A172 (cell line): ENCODE data around the gene PTGES2. TPM values are rescaled to one million over a fixed set of nuclear protein-coding genes. Genes with fewer than 3 reads are reported as not detected.
"Not testable (repeated sequence)": the region's sequence is repeated elsewhere in the genome, so short reads cannot be mapped to it uniquely, and the experiment has no call there.

ENCODE experiments used
- DNase-seq: peaks from one replicate; pipeline ENCODE4 v3.0.0-alpha.2; 2015; ENCODE audit warnings: low spot score
- total RNA-seq: library from RNA; depleted of rRNA; stranded (reverse); fragments of >200 nt; shearing (Covaris generic); gene quantifications from 2 replicates; pipeline ENCODE4 v1.2.3, GENCODE V29; 2014; rRNA removed

Gene PTGES2
- total RNA-seq, 1 experiment from 2014 or later, result 87.7 TPM

GRCh38 chr9:128088253-128088945, 39.1 kb downstream of the PTGES2 start:
- DNase-seq, result no peak

GRCh38 chr9:128087262-128087661, 40.3 kb downstream of the PTGES2 start:
- no peak for DNase-seq

DNA sequence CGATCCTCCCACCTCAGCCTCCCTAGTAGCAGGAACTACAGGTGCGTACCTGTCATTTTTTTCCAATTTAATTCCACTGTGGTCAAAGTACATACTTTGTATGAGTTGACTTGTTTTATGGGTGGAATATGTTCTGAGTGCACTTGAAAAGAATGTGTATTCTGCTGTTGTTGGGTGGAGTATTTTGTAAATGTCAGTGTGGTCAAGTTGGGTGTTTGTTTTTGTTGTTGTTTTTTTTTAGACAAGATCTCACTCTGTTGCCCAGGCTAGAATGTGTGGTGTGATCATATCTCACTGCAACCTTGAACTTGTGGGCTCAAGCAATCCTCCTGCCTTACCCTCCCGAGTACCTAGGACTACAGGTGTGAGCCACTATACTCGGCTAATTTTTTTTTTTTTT, 41.6 kb downstream of the PTGES2 start:
- DNase-seq, result no peak

DNA sequence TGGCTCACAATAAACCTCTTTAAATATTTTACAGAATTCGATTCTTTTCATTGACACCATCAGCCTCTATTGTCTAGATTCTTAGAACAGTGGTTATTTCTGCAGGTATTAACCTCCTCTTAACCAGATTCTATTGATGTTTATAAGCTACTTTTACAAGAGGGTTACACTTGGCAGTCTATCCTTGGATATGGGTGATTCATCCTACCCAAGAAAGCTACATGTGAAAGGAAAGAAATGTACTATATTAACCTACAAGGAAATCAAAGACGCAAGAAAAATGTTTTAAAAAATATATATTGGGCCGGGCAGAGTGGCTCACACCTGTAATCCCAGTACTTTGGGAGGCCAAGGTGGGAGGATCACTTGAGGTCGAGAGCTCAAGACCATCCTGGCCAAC, 42.8 kb downstream of the PTGES2 start:
- no peak for DNase-seq

DNA sequence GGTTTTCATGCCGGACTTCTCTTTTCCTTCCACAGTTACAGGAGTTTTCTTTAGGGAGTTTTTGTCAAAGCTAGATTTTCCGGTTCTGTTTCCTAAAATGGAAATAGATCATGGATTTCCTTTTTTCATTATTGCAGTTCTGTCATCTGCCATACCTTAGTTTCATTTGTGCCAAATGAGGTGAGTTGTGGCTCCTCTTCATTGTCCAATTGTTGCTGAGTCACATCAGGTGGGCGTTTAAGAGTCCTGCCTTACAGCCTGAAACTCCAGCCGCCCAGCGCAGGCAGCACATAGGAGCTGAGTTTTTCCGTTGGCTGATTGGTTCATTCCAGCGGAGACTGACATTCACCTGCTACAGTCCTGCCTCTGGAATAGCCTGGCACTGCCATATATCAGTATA, 45.4 kb downstream of the PTGES2 start:
- no peak for DNase-seq

DNA sequence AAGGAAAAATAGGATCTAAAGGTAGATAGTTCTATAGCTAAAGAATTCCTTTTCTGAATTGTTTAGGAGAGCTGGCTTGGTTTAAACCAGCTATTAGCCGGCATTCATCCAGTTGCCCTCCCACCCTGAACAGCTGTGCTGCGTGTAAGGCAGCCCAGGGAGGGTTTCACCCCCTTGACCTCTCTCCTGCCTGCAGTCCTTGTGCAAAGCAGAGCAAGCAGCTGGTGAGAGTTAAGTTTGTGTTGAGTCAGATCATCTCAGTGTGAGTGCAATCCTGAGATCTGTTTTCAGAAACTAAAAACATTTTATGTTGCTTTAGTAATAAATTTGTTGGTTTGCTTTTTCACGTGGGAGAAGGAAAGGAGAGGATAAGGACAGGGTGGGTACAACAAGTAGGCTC, 46.5 kb downstream of the PTGES2 start:
- DNase-seq, result peak; percentile 26

GRCh38 chr9:128080206-128080605, 47.3 kb downstream of the PTGES2 start:
- no peak for DNase-seq

DNA sequence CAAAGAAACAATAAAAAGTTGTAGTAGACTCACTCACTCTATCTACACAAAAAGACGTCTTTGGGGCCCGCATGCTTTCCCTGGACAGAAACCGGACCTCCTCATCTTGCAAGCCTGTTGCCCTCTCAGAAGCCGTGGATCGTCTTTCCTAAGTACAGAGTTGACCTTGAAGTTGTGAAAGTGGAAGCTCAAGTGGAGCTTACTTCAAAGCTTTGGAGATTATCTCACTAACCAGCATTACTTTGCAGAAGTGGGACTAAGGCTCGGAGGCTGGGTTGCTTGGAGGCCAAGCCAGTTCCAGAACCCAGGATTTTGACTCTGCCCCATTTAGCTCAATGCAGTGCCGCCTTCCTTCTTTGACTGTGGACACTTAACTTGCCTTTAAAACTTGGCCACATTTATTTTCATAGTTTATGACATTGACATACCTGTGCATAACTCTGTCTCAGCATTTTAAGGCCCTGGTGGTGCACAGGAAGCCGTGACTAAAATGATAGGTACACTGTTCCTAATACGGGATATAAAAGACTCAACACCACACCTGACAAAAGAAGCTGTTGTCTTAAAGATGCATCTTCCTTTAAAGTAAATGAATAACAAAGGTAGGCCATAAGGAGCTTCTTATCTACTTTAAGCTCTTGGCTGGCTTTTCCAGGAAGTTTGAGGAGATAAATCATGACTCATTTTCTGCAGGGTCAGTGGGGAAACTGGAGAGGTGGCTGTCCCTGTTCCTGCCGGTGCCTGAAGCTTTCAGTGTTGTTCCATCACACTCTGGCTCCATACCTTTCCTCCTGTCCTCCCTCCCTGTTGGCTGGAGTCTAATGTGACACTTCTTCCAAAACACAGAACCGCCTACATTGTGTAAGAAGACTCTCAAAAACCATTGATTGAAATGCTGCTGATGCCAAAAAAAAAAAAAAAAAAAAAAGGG, 48.8 kb downstream of the PTGES2 start:
- peak; percentile 93 for DNase-seq

GRCh38 chr9:128077847-128078503, 49.6 kb downstream of the PTGES2 start:
- no peak for DNase-seq

- DNase-seq, result no peak
Measured at GRCh38 chr9:128073253-128073886, 54.2 kb downstream of the PTGES2 start.

DNA sequence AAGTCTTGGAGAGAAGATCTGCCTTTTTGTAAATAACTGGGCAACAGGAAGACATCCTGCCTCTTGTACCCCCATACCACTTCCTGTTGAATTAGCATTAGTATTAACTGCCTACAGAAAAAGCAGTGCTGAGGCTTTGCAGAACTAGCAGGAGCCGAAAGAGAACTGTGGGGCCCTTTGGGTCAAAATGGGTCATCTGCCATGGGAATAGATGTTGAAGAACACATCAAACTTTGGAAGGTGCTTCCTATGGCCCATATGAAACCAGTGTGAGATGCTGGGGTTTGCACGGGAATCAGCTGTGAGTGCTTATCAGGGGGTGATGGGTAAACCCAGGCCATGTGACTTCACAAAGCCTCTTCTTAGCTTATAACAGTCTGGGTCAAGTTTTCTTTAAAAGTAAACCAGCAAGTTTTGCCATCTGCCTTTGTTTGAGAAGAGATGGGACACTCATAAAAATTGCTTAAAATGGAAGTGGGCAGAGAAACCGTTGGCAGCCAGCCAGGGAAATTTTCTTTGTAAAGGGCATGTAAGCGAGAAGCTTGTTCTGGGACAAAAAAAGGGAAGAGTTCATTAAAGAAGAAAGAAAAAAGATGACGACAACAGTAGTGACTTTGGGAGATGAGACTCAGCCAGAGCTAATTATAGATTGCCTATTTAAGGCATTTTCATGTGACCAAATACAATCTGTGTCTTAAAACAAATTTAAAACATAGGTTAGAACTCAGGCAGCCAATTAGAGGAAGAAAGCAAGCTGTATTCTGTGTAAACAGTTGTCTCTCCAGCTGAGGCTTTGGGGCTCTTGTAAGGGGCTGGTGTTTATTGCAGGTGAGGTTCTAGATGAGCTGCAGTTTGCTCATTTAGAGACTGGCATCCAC, 55.1 kb downstream of the PTGES2 start:
- peak; percentile 65 for DNase-seq

- not testable (repeated sequence) for DNase-seq
Measured at GRCh38 chr9:128071475-128071874, 56.1 kb downstream of the PTGES2 start.

DNA sequence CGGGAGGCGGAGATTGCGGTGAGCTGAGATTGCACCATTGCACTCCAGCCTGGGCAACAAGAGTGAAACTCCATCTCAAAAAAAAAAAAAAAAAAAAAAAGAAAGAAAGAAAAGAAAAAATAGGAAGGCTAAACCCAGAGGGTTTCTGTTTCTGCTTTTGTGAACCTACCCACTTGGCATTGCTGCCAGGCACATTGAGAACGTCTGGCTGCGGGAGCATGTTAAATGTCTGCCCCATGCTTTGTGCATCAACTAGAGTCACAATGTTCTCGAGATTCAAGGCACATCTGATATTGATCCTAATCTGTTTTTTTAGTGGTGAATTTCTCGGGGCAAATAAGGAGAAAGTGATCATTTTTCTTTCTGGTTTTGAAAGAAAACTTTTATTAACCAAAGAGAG, 56.7 kb downstream of the PTGES2 start:
- no peak for DNase-seq

Other genes with a start within 250 kb of the PTGES2 start
- 40.6 and 61.6 TPM in 2 replicates for gene ST6GALNAC6, start 228.1 kb downstream of the PTGES2 start, total RNA-seq
- gene ST6GALNAC4, start 210.7 kb downstream of the PTGES2 start, total RNA-seq, result 32.7 and 38.3 TPM in 2 replicates
- gene PIP5KL1, start 197.0 kb downstream of the PTGES2 start, total RNA-seq, result 1.6 and 3.4 TPM in 2 replicates
- gene DPM2, start 189.9 kb downstream of the PTGES2 start, total RNA-seq, result 49.7 and 50.5 TPM in 2 replicates
- gene EEIG1, start 146.7 kb downstream of the PTGES2 start, total RNA-seq, result 21.4 and 23.6 TPM in 2 replicates
- 14.1 and 15.7 TPM in 2 replicates for gene NAIF1, start 60.4 kb downstream of the PTGES2 start, total RNA-seq
- gene SLC25A25, start 59.5 kb downstream of the PTGES2 start, total RNA-seq, result 27.8 and 32.7 TPM in 2 replicates
- 0.14 and 1.1 TPM in 2 replicates for gene LCN2, start 21.7 kb upstream of the PTGES2 start, total RNA-seq
- gene BBLN, start 32.5 kb upstream of the PTGES2 start, total RNA-seq, result 146 and 238 TPM in 2 replicates
- 60.6 and 70.1 TPM in 2 replicates for gene CIZ1, start 63.8 kb upstream of the PTGES2 start, total RNA-seq
- 16.7 and 20.6 TPM in 2 replicates for gene DNM1, start 75.7 kb upstream of the PTGES2 start, total RNA-seq
- gene GOLGA2, start 148.3 kb upstream of the PTGES2 start, total RNA-seq, result 118 and 155 TPM in 2 replicates
- gene SWI5, start 148.5 kb upstream of the PTGES2 start, total RNA-seq, result 110 and 118 TPM in 2 replicates
- 28.8 and 30.5 TPM in 2 replicates for gene TRUB2, start 194.7 kb upstream of the PTGES2 start, total RNA-seq
- gene COQ4, start 195.1 kb upstream of the PTGES2 start, total RNA-seq, result 68.4 and 70.0 TPM in 2 replicates
- 50.1 and 51.6 TPM in 2 replicates for gene SLC27A4, start 212.8 kb upstream of the PTGES2 start, total RNA-seq
- 105 and 125 TPM in 2 replicates for gene URM1, start 243.6 kb upstream of the PTGES2 start, total RNA-seq